Measurements from ENCODE around the gene TRAF4.

DNA sequence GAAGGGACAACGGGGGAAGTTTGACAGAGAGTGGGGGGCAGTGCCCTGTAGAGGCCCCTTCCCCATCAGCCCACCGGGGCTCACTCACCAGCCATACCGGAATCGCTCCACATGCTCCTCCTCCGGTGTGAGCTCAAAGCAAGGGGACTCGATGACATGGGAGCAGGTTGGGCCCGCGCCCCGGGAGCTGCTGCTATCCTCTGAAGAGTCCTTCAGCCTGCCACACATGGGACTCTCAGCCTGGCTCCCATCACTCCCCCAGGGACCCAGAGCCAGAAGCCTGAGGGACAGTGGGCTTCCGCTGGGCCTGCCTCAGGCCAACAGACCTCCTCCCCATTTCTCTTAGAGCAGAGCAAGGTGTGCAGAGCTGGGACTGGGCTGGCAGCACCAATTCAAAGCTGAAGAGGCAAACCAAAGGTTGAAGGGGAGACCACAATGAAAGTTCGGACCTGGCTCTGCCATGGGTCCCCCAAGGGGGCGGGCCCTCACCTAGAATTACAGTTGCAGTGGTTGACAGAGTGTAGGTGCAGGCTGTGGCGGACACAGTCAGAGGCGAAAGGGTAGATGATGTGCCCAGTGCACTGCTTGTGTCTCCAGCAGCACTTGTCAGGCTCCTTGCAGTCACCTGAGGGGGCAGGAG, 39.5 kb upstream of the TRAF4 start:
- TF ChIP-seq SUZ12 (IDR thresholded peaks at IDR 0.05) (no peak), FOXA1 (IDR thresholded peaks at IDR 0.05) (no peak), FOXK2 (IDR thresholded peaks at IDR 0.05) (no peak), NFRKB (IDR thresholded peaks at IDR 0.05) (no peak), FOXM1 (IDR thresholded peaks at IDR 0.05; ENCODE audit: borderline replicate concordance) (no peak), ZNF384 (IDR thresholded peaks at IDR 0.05) (no peak), BHLHE40 (IDR thresholded peaks at IDR 0.05; ENCODE audit: borderline replicate concordance) (no peak), ELF4 (IDR thresholded peaks at IDR 0.05) (no peak), SP1 (IDR thresholded peaks at IDR 0.05) (no peak), LEF1 (IDR thresholded peaks at IDR 0.05; ENCODE audit: borderline replicate concordance) (no peak), L3MBTL2 (conservative IDR thresholded peaks at IDR 0.05) (no peak)
- TF ChIP-seq, protein P1, sequence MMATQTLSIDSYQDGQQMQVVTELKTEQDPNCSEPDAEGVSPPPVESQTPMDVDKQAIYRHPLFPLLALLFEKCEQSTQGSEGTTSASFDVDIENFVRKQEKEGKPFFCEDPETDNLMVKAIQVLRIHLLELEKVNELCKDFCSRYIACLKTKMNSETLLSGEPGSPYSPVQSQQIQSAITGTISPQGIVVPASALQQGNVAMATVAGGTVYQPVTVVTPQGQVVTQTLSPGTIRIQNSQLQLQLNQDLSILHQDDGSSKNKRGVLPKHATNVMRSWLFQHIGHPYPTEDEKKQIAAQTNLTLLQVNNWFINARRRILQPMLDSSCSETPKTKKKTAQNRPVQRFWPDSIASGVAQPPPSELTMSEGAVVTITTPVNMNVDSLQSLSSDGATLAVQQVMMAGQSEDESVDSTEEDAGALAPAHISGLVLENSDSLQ (IDR thresholded peaks at IDR 0.05) = no peak

Data from HEK293T (cell line).